Measurements from ENCODE around the gene P2RY1. TPM values are rescaled to one million over a fixed set of nuclear protein-coding genes. Genes with fewer than 3 reads are reported as not detected.

The P2RY1 gene
- total RNA-seq, 2 donors from 2014 or later = 9.7 to 27.8 TPM

DNA sequence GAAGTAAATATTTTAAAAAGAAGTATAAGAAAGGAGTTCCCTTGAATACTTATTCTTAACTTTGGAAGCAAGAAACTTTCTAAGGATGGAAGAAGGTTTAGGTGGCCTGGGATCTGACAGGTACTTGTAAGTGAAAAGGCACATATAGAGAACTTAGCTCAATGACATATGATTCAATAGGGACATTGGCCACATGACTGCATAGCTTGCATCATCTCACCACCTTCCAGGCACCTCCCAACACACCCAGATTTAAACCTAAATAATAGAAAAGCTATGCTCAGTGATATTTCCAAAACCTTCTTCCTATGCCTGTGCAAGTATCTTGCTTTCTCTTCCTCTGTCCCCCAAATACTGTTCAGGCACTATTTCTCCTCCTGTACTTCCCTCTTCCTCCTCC, 4.7 kb upstream of the P2RY1 start:
- no peak overlapping the region for H3K9ac ChIP-seq (ENCODE audit: low read depth in 2 of 2, low read length in 2 of 2)
- no peak overlapping the region for H3K4me3 ChIP-seq
- TF ChIP-seq, protein P1, sequence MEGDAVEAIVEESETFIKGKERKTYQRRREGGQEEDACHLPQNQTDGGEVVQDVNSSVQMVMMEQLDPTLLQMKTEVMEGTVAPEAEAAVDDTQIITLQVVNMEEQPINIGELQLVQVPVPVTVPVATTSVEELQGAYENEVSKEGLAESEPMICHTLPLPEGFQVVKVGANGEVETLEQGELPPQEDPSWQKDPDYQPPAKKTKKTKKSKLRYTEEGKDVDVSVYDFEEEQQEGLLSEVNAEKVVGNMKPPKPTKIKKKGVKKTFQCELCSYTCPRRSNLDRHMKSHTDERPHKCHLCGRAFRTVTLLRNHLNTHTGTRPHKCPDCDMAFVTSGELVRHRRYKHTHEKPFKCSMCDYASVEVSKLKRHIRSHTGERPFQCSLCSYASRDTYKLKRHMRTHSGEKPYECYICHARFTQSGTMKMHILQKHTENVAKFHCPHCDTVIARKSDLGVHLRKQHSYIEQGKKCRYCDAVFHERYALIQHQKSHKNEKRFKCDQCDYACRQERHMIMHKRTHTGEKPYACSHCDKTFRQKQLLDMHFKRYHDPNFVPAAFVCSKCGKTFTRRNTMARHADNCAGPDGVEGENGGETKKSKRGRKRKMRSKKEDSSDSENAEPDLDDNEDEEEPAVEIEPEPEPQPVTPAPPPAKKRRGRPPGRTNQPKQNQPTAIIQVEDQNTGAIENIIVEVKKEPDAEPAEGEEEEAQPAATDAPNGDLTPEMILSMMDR (IDR thresholded peaks at IDR 0.05) = no peak
- no peaks in the 10 kb centered on the region for H3K9me3 ChIP-seq
- H3K27me3 ChIP-seq = no peaks in the 10 kb centered on the region
- intact Hi-C loops (cut with DNase I) = no loop called here
- H3K4me1 ChIP-seq = no peaks in the 10 kb centered on the region
- H3K36me3 ChIP-seq = no peaks in the 10 kb centered on the region
- no peak for DNase-seq
- H3K27ac ChIP-seq = no peak overlapping the region

DNA sequence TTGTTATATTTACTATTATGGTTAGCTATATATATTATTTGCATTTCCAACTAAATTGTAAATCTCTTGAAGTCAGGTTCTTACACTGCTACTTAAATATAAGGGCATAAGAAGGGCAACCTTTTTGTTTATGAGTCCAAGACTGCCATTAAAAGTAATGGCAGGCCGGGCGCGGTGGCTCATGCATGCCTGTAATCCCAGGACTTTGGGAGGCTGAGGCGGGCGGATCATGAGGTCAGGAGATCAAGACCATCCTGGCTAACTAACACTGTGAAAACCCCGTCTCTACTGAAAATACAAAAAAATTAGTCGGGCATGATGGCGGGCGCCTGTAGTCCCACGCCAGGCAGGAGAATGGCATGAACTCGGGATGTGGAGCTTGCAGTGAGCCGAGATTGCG, 2.9 kb upstream of the P2RY1 start:
- TF ChIP-seq, protein P1 (IDR thresholded peaks at IDR 0.05) = no peak
- Histone ChIP-seq H3K4me1 (no peaks in the 10 kb centered on the region), H3K27ac (no peak overlapping the region), H3K27me3 (no peaks in the 10 kb centered on the region), H3K9me3 (no peaks in the 10 kb centered on the region), H3K4me3 (no peak overlapping the region), H3K36me3 (no peaks in the 10 kb centered on the region), H3K9ac (ENCODE audit: low read depth in 2 of 2, low read length in 2 of 2) (no peak overlapping the region)
- no peak for DNase-seq
- intact Hi-C loops (cut with DNase I) = no loop called here

DNA sequence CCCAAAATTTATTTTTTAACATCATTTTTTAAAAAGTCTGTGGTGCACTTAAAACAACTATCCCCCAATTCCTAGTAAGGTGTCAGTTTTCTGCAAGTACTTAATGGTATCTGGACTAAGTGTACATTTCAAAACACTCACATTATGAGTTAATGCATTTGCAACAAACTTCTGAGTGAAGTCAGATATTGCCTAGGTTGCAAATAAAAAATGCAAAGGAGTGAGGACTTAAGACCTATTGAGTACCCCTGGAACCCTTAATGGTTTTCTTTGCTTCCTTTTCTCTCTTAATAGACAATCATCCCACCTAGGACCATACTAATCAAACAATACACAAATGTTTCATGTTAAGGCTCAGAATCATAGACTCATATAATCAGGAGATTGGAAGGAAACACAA, 1.8 kb upstream of the P2RY1 start:
- intact Hi-C loops (cut with DNase I) = no loop called here
- H3K36me3 ChIP-seq = no peaks in the 10 kb centered on the region
- TF ChIP-seq, protein P1 (IDR thresholded peaks at IDR 0.05) = no peak
- no peaks in the 10 kb centered on the region for H3K9me3 ChIP-seq
- H3K27ac ChIP-seq = no peak overlapping the region
- H3K9ac ChIP-seq (ENCODE audit: low read depth in 2 of 2, low read length in 2 of 2) = no peak overlapping the region
- peaks cover 2% of the 10 kb centered on the region for H3K4me1 ChIP-seq
- no peak for DNase-seq
- no peak overlapping the region for H3K4me3 ChIP-seq
- H3K27me3 ChIP-seq = no peaks in the 10 kb centered on the region

DNA sequence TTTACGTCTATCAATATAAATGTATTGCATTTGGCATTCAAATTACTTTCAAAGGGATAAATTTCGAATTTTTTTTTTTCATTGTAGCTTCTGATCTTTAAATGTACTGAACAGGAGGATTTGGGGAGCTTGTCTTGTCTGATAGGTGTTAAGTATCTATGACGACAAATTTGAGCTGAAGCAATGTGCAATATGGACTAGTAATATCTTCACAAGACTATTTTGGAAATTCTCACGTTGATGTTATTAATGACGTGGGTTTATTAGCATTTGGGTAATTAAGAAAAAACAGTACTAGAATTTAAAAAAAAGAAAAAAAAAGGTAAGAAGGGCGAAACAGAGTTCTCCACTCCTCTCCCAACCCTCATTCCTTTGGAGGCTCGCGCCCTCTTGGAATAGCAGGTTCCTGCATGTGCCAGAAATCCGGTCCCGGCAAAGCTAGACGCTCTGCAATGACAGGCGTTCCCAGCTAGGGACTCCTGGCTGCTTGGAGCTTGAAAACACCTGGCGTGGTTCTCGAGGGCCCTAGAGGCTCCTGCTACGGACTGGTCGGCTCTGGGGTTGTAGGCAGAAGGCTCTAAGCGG, 648 bp upstream of the P2RY1 start:
- H3K36me3 ChIP-seq = no peaks in the 10 kb centered on the region
- intact Hi-C loops (cut with DNase I) = no loop called here
- DNase-seq = peak; percentile 75
- H3K4me1 ChIP-seq = peaks cover 2% of the 10 kb centered on the region
- peak overlapping the region; percentile 78 to 92 for H3K9ac ChIP-seq (ENCODE audit: low read depth in 2 of 2, low read length in 2 of 2)
- H3K27me3 ChIP-seq = no peaks in the 10 kb centered on the region
- peak overlapping the region; percentile 73 for H3K4me3 ChIP-seq
- H3K27ac ChIP-seq = peak overlapping the region; percentile 94
- TF ChIP-seq, protein P1 (IDR thresholded peaks at IDR 0.05) = peak; percentile 16
- no peaks in the 10 kb centered on the region for H3K9me3 ChIP-seq

DNA sequence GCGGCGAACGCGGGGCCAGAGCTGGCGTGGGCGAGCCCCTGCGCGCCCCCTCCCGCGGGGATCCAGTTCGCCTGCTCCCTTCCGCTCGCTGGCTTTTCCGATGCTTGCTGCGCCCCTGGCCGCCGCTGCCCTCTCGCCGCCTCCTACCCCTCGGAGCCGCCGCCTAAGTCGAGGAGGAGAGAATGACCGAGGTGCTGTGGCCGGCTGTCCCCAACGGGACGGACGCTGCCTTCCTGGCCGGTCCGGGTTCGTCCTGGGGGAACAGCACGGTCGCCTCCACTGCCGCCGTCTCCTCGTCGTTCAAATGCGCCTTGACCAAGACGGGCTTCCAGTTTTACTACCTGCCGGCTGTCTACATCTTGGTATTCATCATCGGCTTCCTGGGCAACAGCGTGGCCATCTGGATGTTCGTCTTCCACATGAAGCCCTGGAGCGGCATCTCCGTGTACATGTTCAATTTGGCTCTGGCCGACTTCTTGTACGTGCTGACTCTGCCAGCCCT, 721 bp downstream of the P2RY1 start:
- Histone ChIP-seq H3K4me1 (peaks cover 2% of the 10 kb centered on the region), H3K4me3 (peak overlapping the region; percentile 73), H3K27ac (peak overlapping the region; percentile 94), H3K9me3 (no peaks in the 10 kb centered on the region), H3K9ac (ENCODE audit: low read depth in 2 of 2, low read length in 2 of 2) (peak overlapping the region; percentile 78 to 92), H3K27me3 (no peaks in the 10 kb centered on the region), H3K36me3 (no peaks in the 10 kb centered on the region)
- TF ChIP-seq, protein P1 (IDR thresholded peaks at IDR 0.05) = no peak
- intact Hi-C loops (cut with DNase I) = no loop called here
- peak; percentile 49 for DNase-seq

All from colonic mucosa (tissue), 4 donors.